Suprapubic skin (tissue), 4 donors: ENCODE measurements around the gene TBCEL.

Source experiments
- POLR2A ChIP-seq, 2 donors: fragments of 450-650 bp; IDR thresholded peaks; one replicate each; pipeline ENCODE4 v1.6.1; 2017; ENCODE audit warnings: antibody characterized with exemption in 2 of 2, mild to moderate bottlenecking in 2 of 2, moderate library complexity in 2 of 2
- POLR2AphosphoS5 ChIP-seq, 3 donors: sonication (generic); formaldehyde crosslinking; IDR thresholded peaks; one replicate each; pipeline ENCODE4 v1.6.1; 2017; ENCODE audit warnings: antibody characterized with exemption in 3 of 3
- TF ChIP-seq, protein P1 (sequence below), 2 donors: fragments of 200-600 bp in 1 of 2; fragments of 450-650 bp in 1 of 2; sonication (generic) in 1 of 2; IDR thresholded peaks; one replicate each; pipeline ENCODE4 v1.5.1; 2016 to 2019; ENCODE audit warnings: antibody characterized with exemption in 2 of 2, mild to moderate bottlenecking in 1 of 2, moderate library complexity in 1 of 2

DNA sequence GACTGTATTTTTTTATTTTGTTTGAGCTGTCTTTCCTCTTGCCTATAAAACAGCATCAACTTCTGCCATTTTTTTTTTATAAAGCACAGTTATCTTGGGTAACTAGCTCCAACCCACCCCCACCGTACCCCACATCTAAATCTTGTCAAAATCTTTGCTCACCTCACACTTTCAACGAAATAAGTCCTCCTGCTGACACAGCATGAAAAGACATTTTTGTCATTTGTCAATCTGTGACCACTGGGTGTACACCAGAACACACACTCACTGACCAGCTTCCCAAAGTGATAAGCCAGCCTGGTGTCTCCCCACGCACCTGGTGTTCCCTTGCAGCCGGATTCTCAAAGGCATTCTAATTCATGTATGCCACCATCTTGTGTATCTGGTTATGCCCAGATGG lies 75.5 kb downstream of the TBCEL start:
- TF ChIP-seq, protein P1, sequence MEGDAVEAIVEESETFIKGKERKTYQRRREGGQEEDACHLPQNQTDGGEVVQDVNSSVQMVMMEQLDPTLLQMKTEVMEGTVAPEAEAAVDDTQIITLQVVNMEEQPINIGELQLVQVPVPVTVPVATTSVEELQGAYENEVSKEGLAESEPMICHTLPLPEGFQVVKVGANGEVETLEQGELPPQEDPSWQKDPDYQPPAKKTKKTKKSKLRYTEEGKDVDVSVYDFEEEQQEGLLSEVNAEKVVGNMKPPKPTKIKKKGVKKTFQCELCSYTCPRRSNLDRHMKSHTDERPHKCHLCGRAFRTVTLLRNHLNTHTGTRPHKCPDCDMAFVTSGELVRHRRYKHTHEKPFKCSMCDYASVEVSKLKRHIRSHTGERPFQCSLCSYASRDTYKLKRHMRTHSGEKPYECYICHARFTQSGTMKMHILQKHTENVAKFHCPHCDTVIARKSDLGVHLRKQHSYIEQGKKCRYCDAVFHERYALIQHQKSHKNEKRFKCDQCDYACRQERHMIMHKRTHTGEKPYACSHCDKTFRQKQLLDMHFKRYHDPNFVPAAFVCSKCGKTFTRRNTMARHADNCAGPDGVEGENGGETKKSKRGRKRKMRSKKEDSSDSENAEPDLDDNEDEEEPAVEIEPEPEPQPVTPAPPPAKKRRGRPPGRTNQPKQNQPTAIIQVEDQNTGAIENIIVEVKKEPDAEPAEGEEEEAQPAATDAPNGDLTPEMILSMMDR (IDR thresholded peaks at IDR 0.05): no peak
- TF ChIP-seq POLR2AphosphoS5 (IDR thresholded peaks at IDR 0.05) (no peak), POLR2A (IDR thresholded peaks at IDR 0.05) (no peak)
